Measurements from ENCODE around the gene IQGAP2. TPM values are rescaled to one million over a fixed set of nuclear protein-coding genes. Genes with fewer than 3 reads are reported as not detected.
A peak's percentile ranks its signal among the peaks of the same experiment; 100 is the strongest.

IQGAP2 gene
- 0.01 and 0.12 TPM in 2 replicates for polyA plus RNA-seq (2011; rRNA removed)
- polyA minus RNA-seq (2011; rRNA and poly(A)+ RNA removed): not detected in 2 replicates

DNA sequence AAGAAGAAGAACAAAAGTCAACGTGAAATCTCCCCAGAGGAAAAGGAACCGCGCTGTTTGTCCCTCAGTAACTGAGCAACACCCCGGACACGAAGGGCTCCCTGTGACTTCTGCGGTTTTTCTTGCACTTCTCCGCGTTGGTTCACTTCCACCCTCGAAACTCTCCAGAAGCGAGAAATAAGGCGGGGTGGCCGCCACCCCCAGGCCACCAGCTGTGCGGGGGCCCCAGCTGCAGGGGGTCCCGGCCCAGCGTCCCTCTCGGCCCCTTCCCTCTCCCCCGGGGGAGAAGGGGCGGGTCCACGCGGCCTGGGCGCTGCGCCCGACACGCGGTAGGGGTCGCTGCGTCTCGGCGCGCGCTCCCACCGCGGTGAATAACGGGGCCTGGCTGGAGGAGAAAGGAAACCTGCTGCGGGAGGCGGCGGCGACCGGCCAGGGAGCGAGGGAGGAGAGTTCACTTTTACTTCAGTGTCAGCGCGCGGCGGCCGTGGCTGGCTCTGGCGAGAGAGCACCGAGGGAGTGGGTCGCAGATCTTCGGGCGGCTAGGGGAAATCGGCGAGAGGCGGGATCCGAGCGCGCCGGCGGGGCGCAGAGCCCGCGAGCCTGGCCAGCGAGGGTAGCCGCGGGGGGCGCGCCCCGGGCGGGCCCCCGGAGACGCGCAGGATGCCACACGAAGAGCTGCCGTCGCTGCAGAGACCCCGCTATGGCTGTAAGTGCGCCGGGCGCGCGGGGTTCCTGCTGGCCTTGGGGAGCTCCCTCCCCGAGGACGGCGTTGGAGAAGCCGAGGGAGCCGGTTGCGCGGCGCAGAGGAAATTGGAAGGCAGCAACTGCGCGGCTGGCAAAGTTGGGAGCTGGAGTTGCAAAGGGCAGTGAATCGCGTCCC is at the start of gene IQGAP2:
TSS of gene IQGAP2 (plus strand) at position 400 of the 880 bp plus-strand sequence. CDS start at position 661, 261 bp downstream.
- DNase-seq (ENCODE audit: low read depth): no peak
- ChIA-PET CTCF (interaction anchor here (1.7 kb wide), 1 partner anchor 47 kb away, joined by 5 read pairs; no protein-coding TSS in a partner anchor), POLR2A (no interaction called here)
- Histone ChIP-seq H3K4me3 (ENCODE audit: low read depth, low read length) (peak within 1 kb of the TSS; percentile 47), H3K27me3 (ENCODE audit: control insufficient read depth, insufficient read depth, low read length) (peaks cover 21% of the 10 kb centered on the region), H3K36me3 (ENCODE audit: control insufficient read depth, insufficient read depth, low read length) (no peaks in the 10 kb centered on the region)
- TF ChIP-seq CTCF (IDR thresholded peaks at IDR 0.05; ENCODE audit: insufficient read depth, low read depth, low read length): peak; percentile 47; the same call in 1 of the 2 replicates

DNA sequence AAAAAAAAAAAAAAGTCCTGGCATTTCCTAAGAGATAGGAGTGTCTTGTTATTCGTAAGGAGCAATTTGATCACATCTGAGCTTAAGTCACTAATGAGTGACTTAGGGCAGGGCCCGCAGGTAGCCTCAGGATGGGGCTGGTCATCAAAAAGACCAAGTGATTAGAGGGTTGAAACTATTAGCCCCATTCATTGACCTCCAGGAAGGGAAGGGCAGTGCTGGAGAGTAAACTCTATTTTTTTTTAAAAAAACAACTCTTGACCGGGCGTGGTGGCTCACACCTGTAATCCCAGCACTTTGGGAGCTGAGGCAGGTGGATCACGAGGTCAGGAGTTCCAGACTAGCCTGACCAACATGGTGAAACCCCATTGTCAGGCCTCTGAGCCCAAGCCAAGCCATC is 46.2 kb upstream of the IQGAP2 start:
- POLR2A ChIA-PET: no interaction called here
- H3K4me3 ChIP-seq (ENCODE audit: low read depth, low read length): no peak overlapping the region
- no peak for DNase-seq (ENCODE audit: low read depth)
- no peak for TF ChIP-seq CTCF (IDR thresholded peaks at IDR 0.05; ENCODE audit: insufficient read depth, low read depth, low read length)
- CTCF ChIA-PET: no interaction called here
- H3K36me3 ChIP-seq (ENCODE audit: control insufficient read depth, insufficient read depth, low read length): no peaks in the 10 kb centered on the region
- no peaks in the 10 kb centered on the region for H3K27me3 ChIP-seq (ENCODE audit: control insufficient read depth, insufficient read depth, low read length)

GRCh38 chr5:76363352-76364225 is 39.5 kb upstream of the IQGAP2 start:
- POLR2A ChIA-PET: no interaction called here
- TF ChIP-seq CTCF (IDR thresholded peaks at IDR 0.05; ENCODE audit: insufficient read depth, low read depth, low read length): no peak
- Histone ChIP-seq H3K36me3 (ENCODE audit: control insufficient read depth, insufficient read depth, low read length) (no peaks in the 10 kb centered on the region), H3K27me3 (ENCODE audit: control insufficient read depth, insufficient read depth, low read length) (no peaks in the 10 kb centered on the region), H3K4me3 (ENCODE audit: low read depth, low read length) (no peak overlapping the region)
- no peak for DNase-seq (ENCODE audit: low read depth)
- CTCF ChIA-PET: interaction anchor here (0.7 kb wide), 1 partner anchor 181 kb away, joined by 3 read pairs; no protein-coding TSS in a partner anchor

GRCh38 chr5:76364226-76364589 is 38.9 kb upstream of the IQGAP2 start:
- POLR2A ChIA-PET: no interaction called here
- no peak for DNase-seq (ENCODE audit: low read depth)

More at GRCh38 chr5:76364226-76364589, 38.9 kb upstream of the IQGAP2 start:
- Histone ChIP-seq H3K4me3 (ENCODE audit: low read depth, low read length) (no peak overlapping the region), H3K36me3 (ENCODE audit: control insufficient read depth, insufficient read depth, low read length) (no peaks in the 10 kb centered on the region), H3K27me3 (ENCODE audit: control insufficient read depth, insufficient read depth, low read length) (no peaks in the 10 kb centered on the region)
- CTCF ChIA-PET: interaction anchor here (0.7 kb wide), 1 partner anchor 182 kb away, joined by 3 read pairs; no protein-coding TSS in a partner anchor
- TF ChIP-seq CTCF (IDR thresholded peaks at IDR 0.05; ENCODE audit: insufficient read depth, low read depth, low read length): no peak
